ENCODE results near the gene FXYD7.

Gene FXYD7

GRCh38 chr19:35120492-35120891 lies 22.6 kb upstream of the FXYD7 start:
- H3K27me3 ChIP-seq (ENCODE audit: control insufficient read depth, insufficient read depth, low read length), result no peaks in the 10 kb centered on the region; the same call in 1 of the 2 replicates
- H3K9me3 ChIP-seq (ENCODE audit: control insufficient read depth, insufficient read depth, low read length), result no peaks in the 10 kb centered on the region
- no peak overlapping the region for H3K9ac ChIP-seq (ENCODE audit: low read depth, low read length)
- H3K4me1 ChIP-seq (ENCODE audit: control insufficient read depth, insufficient read depth, low read length), result peaks cover 31% of the 10 kb centered on the region
- no peak overlapping the region for H3K4me3 ChIP-seq (ENCODE audit: low read depth, low read length)
- no peaks in the 10 kb centered on the region for H3K36me3 ChIP-seq (ENCODE audit: control insufficient read depth, insufficient read depth, low read length)
- no peak overlapping the region for H3K27ac ChIP-seq (ENCODE audit: low read depth, low read length)

GRCh38 chr19:35120898-35121297 lies 22.2 kb upstream of the FXYD7 start:
- Histone ChIP-seq H3K4me3 (ENCODE audit: low read depth, low read length) (no peak overlapping the region), H3K27ac (ENCODE audit: low read depth, low read length) (no peak overlapping the region), H3K9ac (ENCODE audit: low read depth, low read length) (no peak overlapping the region), H3K4me1 (ENCODE audit: control insufficient read depth, insufficient read depth, low read length) (peaks cover 30% of the 10 kb centered on the region), H3K9me3 (ENCODE audit: control insufficient read depth, insufficient read depth, low read length) (no peaks in the 10 kb centered on the region), H3K36me3 (ENCODE audit: control insufficient read depth, insufficient read depth, low read length) (no peaks in the 10 kb centered on the region), H3K27me3 (ENCODE audit: control insufficient read depth, insufficient read depth, low read length) (no peaks in the 10 kb centered on the region; the same call in 1 of the 2 replicates)

- Histone ChIP-seq H3K36me3 (ENCODE audit: control insufficient read depth, insufficient read depth, low read length) (no peaks in the 10 kb centered on the region), H3K4me3 (ENCODE audit: low read depth, low read length) (no peak overlapping the region), H3K9me3 (ENCODE audit: control insufficient read depth, insufficient read depth, low read length) (no peaks in the 10 kb centered on the region), H3K9ac (ENCODE audit: low read depth, low read length) (no peak overlapping the region), H3K27me3 (ENCODE audit: control insufficient read depth, insufficient read depth, low read length) (no peaks in the 10 kb centered on the region), H3K27ac (ENCODE audit: low read depth, low read length) (no peak overlapping the region), H3K4me1 (ENCODE audit: control insufficient read depth, insufficient read depth, low read length) (peaks cover 26% of the 10 kb centered on the region)
Measured at GRCh38 chr19:35122687-35123551, 20.1 kb upstream of the FXYD7 start.

GRCh38 chr19:35123573-35123972 lies 19.5 kb upstream of the FXYD7 start:
- no peaks in the 10 kb centered on the region for H3K9me3 ChIP-seq (ENCODE audit: control insufficient read depth, insufficient read depth, low read length)

GRCh38 chr19:35124098-35125060 lies 18.7 kb upstream of the FXYD7 start:
- Histone ChIP-seq H3K27ac (ENCODE audit: low read depth, low read length) (no peak overlapping the region), H3K4me1 (ENCODE audit: control insufficient read depth, insufficient read depth, low read length) (peaks cover 20% of the 10 kb centered on the region)

More at GRCh38 chr19:35123573-35123972, 19.5 kb upstream of the FXYD7 start:
- Histone ChIP-seq H3K9ac (ENCODE audit: low read depth, low read length) (no peak overlapping the region), H3K27ac (ENCODE audit: low read depth, low read length) (no peak overlapping the region), H3K4me3 (ENCODE audit: low read depth, low read length) (no peak overlapping the region), H3K4me1 (ENCODE audit: control insufficient read depth, insufficient read depth, low read length) (peaks cover 26% of the 10 kb centered on the region), H3K36me3 (ENCODE audit: control insufficient read depth, insufficient read depth, low read length) (no peaks in the 10 kb centered on the region), H3K27me3 (ENCODE audit: control insufficient read depth, insufficient read depth, low read length) (no peaks in the 10 kb centered on the region)

GRCh38 chr19:35125270-35125717 lies 17.8 kb upstream of the FXYD7 start:
- no peaks in the 10 kb centered on the region for H3K36me3 ChIP-seq (ENCODE audit: control insufficient read depth, insufficient read depth, low read length)
- no peaks in the 10 kb centered on the region for H3K9me3 ChIP-seq (ENCODE audit: control insufficient read depth, insufficient read depth, low read length)
- H3K9ac ChIP-seq (ENCODE audit: low read depth, low read length), result no peak overlapping the region
- peaks cover 20% of the 10 kb centered on the region for H3K4me1 ChIP-seq (ENCODE audit: control insufficient read depth, insufficient read depth, low read length)
- H3K4me3 ChIP-seq (ENCODE audit: low read depth, low read length), result no peak overlapping the region
- no peak overlapping the region for H3K27ac ChIP-seq (ENCODE audit: low read depth, low read length)
- H3K27me3 ChIP-seq (ENCODE audit: control insufficient read depth, insufficient read depth, low read length), result no peaks in the 10 kb centered on the region

More at GRCh38 chr19:35124098-35125060, 18.7 kb upstream of the FXYD7 start:
- H3K27me3 ChIP-seq (ENCODE audit: control insufficient read depth, insufficient read depth, low read length), result no peaks in the 10 kb centered on the region
- H3K9me3 ChIP-seq (ENCODE audit: control insufficient read depth, insufficient read depth, low read length), result no peaks in the 10 kb centered on the region
- peak overlapping the region; percentile 31; the same call in 1 of the 2 replicates for H3K4me3 ChIP-seq (ENCODE audit: low read depth, low read length)
- H3K9ac ChIP-seq (ENCODE audit: low read depth, low read length), result no peak overlapping the region
- H3K36me3 ChIP-seq (ENCODE audit: control insufficient read depth, insufficient read depth, low read length), result no peaks in the 10 kb centered on the region

- no peak overlapping the region for H3K9ac ChIP-seq (ENCODE audit: low read depth, low read length)
- H3K9me3 ChIP-seq (ENCODE audit: control insufficient read depth, insufficient read depth, low read length), result no peaks in the 10 kb centered on the region
- H3K4me1 ChIP-seq (ENCODE audit: control insufficient read depth, insufficient read depth, low read length), result peaks cover 20% of the 10 kb centered on the region
- H3K27ac ChIP-seq (ENCODE audit: low read depth, low read length), result no peak overlapping the region
- H3K27me3 ChIP-seq (ENCODE audit: control insufficient read depth, insufficient read depth, low read length), result no peaks in the 10 kb centered on the region
- no peaks in the 10 kb centered on the region for H3K36me3 ChIP-seq (ENCODE audit: control insufficient read depth, insufficient read depth, low read length)
- no peak overlapping the region for H3K4me3 ChIP-seq (ENCODE audit: low read depth, low read length)
Measured at GRCh38 chr19:35125749-35126623, 17.1 kb upstream of the FXYD7 start.

GRCh38 chr19:35126624-35126959 lies 16.5 kb upstream of the FXYD7 start:
- Histone ChIP-seq H3K27ac (ENCODE audit: low read depth, low read length) (no peak overlapping the region), H3K36me3 (ENCODE audit: control insufficient read depth, insufficient read depth, low read length) (no peaks in the 10 kb centered on the region), H3K27me3 (ENCODE audit: control insufficient read depth, insufficient read depth, low read length) (no peaks in the 10 kb centered on the region), H3K9ac (ENCODE audit: low read depth, low read length) (no peak overlapping the region), H3K4me3 (ENCODE audit: low read depth, low read length) (no peak overlapping the region), H3K4me1 (ENCODE audit: control insufficient read depth, insufficient read depth, low read length) (peaks cover 20% of the 10 kb centered on the region), H3K9me3 (ENCODE audit: control insufficient read depth, insufficient read depth, low read length) (no peaks in the 10 kb centered on the region)

GRCh38 chr19:35127871-35128270 lies 15.2 kb upstream of the FXYD7 start:
- Histone ChIP-seq H3K9me3 (ENCODE audit: control insufficient read depth, insufficient read depth, low read length) (no peaks in the 10 kb centered on the region), H3K4me1 (ENCODE audit: control insufficient read depth, insufficient read depth, low read length) (peaks cover 13% of the 10 kb centered on the region), H3K36me3 (ENCODE audit: control insufficient read depth, insufficient read depth, low read length) (no peaks in the 10 kb centered on the region), H3K4me3 (ENCODE audit: low read depth, low read length) (no peak overlapping the region), H3K27ac (ENCODE audit: low read depth, low read length) (no peak overlapping the region), H3K27me3 (ENCODE audit: control insufficient read depth, insufficient read depth, low read length) (no peaks in the 10 kb centered on the region), H3K9ac (ENCODE audit: low read depth, low read length) (no peak overlapping the region)

- no peak overlapping the region for H3K27ac ChIP-seq (ENCODE audit: low read depth, low read length)
- no peaks in the 10 kb centered on the region for H3K36me3 ChIP-seq (ENCODE audit: control insufficient read depth, insufficient read depth, low read length)
- no peaks in the 10 kb centered on the region for H3K9me3 ChIP-seq (ENCODE audit: control insufficient read depth, insufficient read depth, low read length)
- no peaks in the 10 kb centered on the region for H3K27me3 ChIP-seq (ENCODE audit: control insufficient read depth, insufficient read depth, low read length)
- peaks cover 7% of the 10 kb centered on the region; the same call in 1 of the 2 replicates for H3K4me1 ChIP-seq (ENCODE audit: control insufficient read depth, insufficient read depth, low read length)
- no peak overlapping the region for H3K9ac ChIP-seq (ENCODE audit: low read depth, low read length)
- no peak overlapping the region for H3K4me3 ChIP-seq (ENCODE audit: low read depth, low read length)
Measured at GRCh38 chr19:35128398-35129057, 14.5 kb upstream of the FXYD7 start.
